CD4-positive, alpha-beta T cell treated with Interleukin-6 for 4 hours (primary cell): ENCODE results near the gene CERS6.
A peak's percentile ranks its signal among the peaks of the same experiment; 100 is the strongest.
"Not testable (repeated sequence)": the region's sequence is repeated elsewhere in the genome, so short reads cannot be mapped to it uniquely, and the experiment has no call there.

ENCODE experiments used
- DNase-seq: peaks from one replicate; pipeline ENCODE4 v3.0.0-alpha.2; 2020; ENCODE audit warnings: mixed read lengths

CERS6 gene, protein sequence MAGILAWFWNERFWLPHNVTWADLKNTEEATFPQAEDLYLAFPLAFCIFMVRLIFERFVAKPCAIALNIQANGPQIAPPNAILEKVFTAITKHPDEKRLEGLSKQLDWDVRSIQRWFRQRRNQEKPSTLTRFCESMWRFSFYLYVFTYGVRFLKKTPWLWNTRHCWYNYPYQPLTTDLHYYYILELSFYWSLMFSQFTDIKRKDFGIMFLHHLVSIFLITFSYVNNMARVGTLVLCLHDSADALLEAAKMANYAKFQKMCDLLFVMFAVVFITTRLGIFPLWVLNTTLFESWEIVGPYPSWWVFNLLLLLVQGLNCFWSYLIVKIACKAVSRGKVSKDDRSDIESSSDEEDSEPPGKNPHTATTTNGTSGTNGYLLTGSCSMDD

DNA sequence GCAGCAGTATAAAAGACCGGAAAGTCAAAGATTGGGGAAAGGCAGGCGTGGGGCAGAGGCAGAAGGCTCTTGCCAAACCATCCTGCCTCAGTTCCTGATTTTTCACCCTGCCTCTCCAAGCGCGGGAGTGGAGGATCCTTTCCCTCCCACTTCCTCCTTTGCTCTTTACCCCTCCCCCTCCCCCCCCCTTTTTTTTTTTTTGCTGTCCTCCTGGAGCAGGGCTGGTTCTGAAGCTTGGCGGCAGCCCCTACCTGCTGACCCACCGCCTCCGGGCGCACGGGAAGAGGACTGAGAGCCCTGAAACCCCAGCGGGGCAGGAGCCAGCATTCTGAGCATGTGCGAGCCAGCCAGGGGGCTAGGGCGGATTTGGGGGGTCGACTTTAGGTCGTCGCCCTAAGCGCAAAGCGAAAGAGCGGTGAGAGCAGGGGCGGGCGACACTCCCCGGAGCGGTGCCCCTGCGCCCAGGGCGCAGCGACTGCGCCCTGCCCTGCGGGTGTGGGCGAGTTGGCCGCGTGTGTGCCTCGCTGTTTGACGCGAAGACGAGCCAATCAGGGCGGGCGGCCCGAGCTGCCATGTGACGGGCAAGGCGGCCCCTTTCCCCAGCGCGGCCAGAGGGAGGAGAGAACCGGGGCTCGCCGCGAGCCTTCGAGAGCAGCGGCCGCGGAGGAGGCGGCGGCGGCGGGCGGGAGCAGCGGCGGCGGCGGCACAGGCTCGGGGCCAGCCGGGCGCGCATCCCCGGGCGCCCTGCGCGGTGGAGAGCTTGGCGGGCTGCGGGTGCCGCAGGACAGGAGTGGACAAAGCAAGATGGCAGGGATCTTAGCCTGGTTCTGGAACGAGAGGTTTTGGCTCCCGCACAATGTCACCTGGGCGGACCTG lies at the start of gene CERS6:
Gene CERS6, plus strand, starts transcription at position 628 of the 876 bp plus-strand sequence. Its CDS starts 177 bp downstream, at position 805.
- peak; percentile 83 for DNase-seq

DNA sequence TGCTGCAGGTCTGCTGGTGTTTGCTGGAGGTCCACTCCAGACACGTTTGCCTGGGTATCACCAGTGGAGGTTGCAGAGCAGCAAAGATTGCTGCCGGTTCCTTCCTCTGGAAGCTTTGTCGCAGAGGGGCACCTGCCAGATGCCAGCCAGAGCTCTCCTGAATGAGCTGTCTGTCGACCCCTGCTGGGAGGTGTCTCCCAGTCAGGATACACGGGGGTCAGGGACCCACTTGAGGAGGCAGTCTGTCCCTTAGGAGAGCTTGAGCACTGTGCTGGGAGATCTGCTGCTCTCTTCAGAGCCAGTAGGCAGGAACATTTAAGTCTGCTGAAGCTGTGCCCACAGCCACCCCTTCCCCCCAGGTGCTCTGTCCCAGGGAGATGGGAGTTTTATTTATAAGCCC lies 43.8 kb upstream of the CERS6 start:
- not testable (repeated sequence) for DNase-seq

DNA sequence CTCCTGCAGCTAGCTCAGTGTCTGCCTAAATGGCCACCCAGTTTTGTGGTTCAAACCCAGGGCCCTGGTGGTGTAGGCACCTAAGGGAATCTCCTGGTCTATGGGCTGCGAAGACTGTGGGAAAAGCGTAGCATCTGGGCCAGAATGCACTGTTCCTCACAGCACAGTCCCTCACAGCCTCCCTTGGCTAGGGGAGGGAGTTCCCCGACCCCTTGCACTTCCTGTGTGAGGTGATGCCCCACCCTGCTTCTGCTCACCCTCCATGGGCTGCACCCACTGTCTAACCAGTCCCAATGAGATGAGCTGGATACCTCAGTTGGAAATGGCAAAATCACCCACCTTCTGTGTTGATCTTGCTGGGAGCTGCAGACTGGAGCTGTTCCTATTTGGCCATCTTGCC lies 43.0 kb upstream of the CERS6 start:
- not testable (repeated sequence) for DNase-seq

DNA sequence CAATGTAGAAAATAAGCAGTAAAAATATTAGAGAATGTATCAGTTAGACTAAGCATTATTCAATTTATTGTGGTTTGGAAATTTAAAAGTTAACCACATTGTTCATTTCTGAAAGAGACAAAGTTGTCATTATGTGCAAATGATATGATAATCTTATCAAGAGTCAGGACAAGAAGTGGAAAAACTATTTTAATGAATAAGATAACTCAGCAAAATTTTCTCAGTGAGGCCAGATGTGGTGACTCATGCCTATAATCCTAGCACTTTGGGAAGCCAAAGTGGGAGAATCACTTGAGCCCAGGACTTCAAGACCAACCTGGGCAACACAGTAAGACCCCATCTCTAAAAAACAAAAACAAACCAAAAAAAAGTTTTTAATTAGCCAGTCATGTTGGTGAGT lies 39.5 kb upstream of the CERS6 start:
- no peak for DNase-seq

DNA sequence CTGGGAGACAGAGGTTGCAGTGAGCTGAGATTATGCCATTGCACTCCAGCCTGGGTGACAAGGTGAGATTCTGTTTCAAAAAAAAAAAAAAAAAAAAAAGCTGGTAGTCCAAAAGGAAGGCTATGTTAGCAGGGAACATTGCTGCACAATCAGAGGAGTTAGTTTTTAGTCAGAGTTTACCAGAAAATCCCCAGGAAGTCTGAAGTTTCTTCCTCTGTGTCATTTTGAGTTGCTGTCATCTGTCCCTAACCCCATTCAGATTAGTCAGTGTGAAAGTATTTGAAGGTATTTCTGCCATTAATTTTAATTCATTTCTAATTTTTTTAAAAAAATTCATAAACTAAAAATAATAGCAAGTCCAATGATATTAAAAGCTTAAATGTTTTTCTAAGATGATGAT lies 33.5 kb upstream of the CERS6 start:
- no peak for DNase-seq

DNA sequence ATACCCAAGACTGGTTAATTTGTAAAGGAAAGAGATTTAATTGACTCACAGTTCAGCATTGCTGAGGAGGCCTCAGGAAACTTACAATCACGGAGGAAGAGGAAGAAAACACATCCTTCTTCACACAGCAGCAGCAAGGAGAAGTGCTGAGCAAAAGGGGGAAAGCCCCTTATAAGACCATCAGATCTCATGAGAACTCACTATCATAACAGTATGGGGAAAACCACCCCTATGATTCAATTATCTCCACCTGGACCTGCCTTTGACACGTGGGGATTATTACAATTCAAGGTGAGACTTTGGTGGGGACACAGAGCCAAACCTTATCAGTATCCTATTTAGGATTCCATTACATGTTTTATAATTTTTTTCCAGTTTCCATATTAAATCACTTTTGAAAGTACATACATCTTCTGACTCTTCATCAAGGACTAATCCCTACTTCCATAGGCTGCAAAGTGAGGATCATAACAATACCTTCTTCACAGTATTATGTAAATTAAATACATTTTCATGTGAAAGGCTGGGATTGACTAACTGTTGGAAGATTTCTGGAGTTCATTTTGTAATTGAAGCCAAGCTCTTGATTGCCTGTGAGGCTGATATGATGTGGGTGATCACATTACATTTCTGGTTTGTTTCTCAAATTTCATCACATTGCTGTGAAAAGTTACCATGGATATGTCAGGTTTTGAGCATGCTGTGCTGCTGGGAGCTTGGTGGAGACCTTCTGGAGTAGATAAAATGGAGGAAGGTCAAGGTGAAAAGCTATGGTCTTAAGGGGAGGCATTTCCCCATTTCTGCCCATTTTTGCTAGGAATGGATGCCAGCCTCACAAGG lies 31.7 kb upstream of the CERS6 start:
- DNase-seq, result no peak

DNA sequence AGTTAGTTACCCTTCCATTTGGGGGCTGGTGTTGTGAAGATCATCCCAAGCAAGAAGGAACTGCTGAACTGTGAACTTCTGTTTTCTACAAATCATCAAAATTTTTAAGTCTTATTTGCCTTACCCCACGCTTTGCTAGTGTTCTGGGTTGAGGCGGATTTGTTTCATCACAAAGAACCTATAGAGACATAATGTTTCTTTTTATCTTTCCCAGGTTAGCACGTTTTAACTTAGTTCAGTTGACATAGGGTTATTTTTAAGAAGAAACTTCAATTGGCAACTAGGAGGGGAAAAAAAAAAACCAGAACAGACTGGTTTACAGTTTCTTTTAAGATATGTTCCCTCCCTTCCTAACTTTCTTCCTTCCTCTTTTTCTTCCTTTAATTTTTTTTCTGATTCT lies 31.1 kb upstream of the CERS6 start:
- no peak for DNase-seq

DNA sequence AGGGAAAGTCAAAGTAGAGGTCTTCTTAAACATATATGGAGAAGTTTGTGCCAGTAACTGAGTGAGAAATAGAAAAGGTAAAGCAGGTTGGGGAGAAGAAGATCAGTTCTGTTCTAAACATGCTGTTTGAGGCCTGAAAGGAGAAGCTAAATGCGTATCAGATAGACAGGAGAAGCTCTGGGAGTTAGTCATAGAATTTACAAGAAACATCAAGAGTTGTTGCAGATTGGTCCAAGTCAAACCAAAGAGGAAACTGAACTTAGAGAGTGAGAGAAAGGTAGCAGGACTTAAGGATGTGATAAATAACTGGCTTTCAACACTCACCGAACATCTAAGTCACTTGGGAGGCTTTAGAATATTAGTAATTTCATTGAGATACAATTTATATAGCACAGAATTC lies 29.2 kb upstream of the CERS6 start:
- DNase-seq, result no peak

DNA sequence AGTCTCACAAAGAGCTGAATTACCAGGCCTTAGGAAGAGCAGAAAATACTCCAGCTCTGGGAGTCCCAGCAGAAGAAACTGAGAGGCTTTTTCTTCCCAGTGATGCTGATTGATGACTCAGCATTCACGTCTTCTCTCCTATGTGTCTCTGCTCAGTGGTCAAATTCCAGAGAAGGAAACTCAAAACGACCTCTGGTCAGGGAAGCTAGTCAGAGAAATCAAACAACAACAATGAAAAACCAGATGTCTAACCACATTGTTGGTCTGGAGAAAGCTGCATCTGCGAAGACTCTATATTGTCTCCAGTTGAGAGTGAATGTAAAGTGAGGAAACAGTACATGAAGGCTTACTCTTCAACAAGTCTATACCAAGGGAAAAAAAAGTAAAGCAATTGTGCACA lies 28.6 kb upstream of the CERS6 start:
- DNase-seq, result no peak

DNA sequence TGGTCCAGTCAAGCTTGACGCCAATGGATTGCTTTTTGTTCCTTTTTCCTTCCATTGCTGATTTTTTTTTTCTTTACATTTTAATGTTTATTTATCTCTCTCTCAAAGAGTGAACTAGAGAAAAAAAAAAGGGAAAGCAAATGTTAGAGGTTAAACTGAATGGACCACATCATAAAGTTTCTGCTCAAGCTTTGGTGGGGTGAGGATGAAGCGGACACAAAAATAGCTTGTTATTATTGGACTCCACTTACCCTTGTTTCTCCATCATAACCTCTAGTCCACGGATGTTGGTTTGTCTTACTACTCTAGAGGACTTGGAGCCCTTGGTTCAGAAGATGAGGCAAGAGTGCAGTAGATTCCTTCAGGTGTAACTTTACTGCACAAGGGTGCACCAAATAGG lies 27.6 kb upstream of the CERS6 start:
- DNase-seq, result no peak

DNA sequence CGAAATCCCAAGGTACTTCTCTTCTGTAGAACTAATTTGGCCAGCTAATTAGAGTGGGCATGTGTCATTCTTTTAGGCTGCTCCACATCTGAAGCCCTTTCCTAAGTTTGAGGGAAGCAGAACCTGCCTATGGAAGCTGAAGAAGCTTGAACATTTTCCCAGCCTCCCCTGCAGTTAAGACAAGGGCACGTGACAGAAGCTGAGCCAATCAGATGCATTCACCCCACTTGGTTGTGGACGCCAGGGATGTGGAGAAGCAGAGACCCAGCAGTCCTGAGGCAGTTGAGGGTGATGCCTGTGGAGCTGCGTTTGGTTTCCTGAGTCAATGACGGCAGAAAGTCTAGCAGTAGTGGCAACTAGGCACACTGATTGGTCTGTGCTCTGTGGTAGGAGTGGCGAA lies 26.1 kb upstream of the CERS6 start:
- DNase-seq, result no peak

DNA sequence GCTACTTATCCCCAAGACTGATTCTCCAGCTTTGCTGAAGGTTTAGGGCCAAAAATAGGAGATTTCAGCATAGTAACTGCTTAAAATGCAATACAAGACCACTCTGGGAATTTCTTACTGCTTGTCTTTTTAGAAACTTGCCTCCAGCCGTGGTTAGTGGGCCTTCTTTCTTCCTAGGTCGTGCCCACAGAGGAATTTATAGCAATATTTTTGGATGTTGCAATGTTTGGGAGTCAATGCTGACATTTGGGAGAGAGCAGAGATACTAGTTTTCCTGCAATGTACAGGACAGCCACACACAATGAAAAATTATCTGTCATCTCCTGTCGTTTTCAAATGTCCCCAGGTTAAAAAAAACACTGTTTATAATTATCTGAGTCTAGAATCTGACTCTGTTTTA lies 25.6 kb upstream of the CERS6 start:
- no peak for DNase-seq

DNA sequence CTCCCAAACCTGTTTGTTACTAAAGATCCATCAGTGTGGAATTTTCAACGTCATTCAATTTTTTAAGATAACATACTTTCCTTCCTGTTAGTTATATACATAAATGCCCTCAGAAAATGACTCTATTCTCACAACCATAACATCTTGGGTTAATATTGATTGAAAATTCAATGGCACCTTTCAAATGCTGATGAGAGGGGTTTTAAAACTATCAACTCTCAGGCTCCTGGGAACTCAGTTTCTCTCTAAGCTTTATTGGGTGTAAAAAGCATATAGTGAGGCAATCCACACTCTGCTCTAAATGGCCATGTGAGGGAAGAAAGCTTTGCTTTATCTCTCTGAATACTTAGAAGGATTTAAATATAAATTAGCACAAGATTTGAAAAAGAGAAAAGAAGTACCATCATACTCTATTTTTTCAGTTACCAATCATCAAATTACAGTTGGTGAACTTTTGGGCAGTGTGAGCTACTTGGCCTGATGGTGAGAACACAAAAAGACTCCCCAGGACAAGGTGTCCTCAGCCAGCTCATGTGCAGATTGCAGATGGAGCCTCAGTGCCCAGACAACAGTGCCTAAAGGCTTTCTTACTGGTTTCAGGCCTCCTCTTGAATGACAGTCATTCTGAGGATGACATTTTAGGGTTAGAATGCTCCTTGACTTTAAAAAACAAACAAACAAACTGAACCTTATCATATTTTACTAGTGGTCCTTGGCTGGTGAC lies 24.6 kb upstream of the CERS6 start:
- no peak for DNase-seq

DNA sequence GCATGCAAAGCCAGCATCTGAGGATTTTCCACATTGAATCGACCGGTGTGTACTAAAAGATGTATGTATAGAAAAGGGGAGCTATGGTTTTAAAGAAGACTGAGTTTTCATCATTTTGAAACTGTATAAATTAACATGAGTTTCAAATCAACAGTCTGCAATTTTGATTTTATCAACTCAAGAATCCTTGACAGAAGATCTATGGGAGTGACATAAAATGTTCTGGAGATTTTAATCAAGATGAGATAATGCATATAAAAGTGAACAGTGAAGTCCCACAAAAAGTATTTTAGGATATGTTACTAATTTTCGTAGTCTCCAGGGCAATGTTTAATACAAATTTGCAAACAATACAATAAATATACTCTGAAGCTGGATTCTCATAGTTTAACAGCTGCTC lies 24.0 kb upstream of the CERS6 start:
- no peak for DNase-seq

DNA sequence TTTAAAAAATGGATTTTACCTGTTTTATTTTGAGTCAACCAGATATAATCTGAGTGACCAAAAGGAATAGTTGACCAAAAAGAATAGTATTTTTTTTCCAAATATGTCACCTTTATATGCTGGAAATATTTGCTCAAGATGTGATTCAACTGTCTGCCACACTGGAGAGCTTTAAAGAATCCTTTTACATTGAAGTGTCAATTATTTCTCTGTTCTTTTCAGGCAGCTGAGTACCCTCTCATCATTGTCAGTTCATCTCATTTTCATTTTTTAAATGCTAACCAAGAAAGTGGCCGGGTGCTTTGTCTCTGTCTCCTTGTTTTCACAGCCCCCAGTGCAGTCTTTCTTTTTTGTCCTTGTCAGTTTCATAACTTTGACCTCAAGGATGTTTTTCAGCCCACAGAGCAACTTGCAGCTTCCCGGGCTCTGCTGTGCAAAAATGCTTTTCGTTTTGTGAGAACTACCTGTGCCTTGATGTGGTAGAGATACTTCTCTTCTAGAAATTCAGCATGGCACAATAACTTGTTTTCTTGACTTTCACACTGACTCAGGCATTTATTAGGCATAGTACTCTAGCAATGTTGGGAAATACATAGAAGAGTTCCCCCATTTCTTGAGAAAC lies 23.4 kb upstream of the CERS6 start:
- DNase-seq, result peak; percentile 60

DNA sequence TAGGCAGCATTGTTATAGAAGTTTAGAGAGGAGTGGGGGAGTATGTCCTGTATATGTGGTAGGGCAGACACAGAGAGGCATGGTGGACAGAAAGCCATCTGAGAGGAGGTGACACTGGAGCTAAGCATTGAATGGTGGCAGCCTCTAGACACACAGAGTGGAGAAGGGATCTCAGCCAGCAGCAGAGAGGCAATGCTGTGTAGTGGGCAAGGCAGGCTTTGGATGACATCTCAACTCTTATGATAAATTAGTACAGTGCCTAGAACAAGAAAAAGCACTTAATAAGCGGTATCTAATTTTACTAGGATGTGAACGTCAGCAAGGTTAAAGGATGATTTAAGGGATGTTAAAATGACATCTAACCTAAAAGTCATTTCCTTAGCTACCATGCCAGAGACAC lies 22.5 kb upstream of the CERS6 start:
- DNase-seq, result no peak

DNA sequence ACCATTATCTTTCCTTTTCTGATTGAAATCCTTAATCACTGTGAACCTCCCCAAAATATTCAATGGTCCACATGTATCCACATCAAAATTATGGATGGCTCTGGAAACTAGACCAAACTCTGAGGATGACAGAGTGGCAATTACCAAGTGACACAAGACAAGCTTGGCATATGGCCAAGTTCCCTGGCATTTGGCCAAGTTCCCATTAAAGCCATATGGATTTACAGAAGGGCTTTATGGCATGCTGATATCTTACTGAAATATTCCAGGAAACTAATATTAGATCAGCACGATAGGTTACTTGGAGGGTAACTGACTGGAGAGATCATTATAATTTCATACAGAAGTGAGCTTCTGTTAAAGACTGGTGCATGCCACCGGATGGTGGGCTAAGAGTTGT lies 21.9 kb upstream of the CERS6 start:
- DNase-seq, result no peak

DNA sequence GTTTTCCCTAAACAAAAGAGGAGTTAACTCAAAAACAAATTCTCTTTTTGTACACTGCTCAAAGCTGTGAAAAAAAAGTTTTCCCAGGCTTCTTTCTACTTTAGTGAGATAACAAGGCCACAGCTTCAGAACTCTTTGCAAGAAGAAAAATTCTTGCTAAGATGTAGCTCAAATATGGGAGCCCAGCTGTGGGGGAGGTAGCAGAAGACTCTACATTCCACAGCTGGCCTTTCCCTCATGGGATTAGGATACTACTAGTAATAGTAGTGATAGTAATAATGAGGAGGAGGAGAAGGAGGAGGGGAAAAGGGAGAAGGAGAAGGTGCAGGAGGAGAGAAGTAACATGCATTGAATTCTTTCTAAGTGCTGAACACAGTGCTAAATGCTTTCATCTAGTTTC lies 19.2 kb upstream of the CERS6 start:
- DNase-seq, result no peak

DNA sequence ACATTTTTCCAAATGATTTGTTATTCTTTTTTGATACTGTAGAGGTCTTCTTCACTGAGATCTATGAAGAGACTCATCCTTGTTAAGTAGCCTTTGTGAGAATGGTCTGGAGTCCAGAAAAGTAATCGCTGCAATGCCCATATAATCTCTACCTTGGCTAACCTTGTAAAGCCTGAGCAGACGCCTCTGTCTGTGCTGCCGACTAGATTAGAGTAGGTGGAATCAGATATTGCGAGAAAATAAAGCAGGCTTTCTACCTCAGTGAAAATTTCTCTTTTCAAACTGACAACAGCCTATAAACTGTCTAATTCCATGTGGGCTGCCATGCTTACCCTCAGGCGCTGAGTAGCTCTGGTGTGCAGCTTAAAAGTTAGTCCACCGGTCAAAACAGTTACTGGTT lies 17.5 kb upstream of the CERS6 start:
- no peak for DNase-seq

DNA sequence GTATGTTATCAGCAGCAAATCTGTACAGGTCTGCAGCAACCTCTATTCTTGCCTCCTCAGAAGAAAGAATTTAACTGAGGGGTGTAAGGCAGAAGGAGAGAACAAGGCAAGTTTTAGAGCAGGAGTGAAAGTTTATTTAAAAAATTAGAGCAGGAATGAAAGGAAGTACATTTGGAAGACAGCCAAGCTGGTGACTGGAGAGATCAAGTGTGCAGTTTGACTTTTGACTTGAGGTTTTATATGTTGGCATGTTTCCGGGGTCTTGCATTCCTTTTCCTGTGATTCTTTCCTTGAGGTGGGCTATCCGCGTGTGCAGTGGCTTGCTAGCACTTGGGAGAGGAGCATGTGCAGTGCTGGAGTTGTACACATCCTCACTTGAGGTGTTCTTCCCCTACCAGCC lies 16.5 kb upstream of the CERS6 start:
- peak; percentile 33 for DNase-seq

DNA sequence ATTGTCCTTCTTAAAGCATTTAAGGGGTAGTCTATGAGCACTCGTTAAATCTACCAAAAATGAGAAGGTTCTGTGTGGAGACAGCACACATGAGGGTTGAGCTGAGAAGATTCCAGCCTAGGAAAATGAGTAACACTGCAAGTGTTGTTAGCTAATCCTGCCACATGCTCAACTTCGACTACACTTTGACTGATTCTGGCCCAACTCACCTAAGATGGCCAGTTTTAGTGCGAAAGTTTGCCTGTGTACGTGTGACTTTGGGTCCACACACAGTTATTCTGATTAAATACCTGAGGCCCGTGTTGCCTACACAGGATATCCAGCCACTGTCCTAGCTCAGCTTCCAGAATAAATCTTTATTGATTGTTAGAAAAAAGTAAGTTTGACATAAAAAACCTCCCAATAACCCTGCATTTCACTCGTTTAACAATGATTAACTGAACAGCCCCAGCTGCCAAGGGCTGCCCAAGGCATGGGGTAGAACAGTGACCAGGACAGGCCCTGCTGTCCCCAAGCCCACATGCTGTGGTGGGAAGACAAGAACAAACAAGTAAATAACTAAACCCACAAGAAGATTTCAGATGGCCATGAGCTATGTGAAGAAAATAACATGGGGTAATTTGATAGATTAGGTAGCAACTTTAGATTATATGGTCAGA lies 14.7 kb upstream of the CERS6 start:
- DNase-seq, result no peak

DNA sequence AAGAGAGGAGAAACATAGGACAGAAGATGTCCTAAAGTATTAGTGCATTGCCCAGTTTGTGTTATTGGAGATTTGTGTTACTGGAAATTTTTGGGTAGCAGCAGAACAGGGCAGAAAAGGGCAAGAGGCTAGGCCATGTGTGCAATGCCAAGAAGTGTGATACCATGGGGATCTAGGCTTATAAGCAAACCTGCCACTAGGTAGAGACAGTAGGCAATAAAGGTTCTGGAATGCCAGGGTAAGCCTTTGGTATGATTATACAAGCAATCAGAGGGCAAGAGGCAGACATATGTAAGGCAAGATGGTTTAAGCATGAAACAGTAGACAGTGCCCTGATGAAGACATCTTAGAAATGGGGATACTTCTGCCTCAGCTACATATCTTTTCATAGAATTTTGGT lies 12.3 kb upstream of the CERS6 start:
- no peak for DNase-seq
